Hematopoietic multipotent progenitor cell (in vitro differentiated cells): ENCODE data around the gene SETD1B. TPM values are rescaled to one million over a fixed set of nuclear protein-coding genes. Genes with fewer than 3 reads are reported as not detected.
"Not testable (repeated sequence)": the region's sequence is repeated elsewhere in the genome, so short reads cannot be mapped to it uniquely, and the experiment has no call there.

ENCODE experiments used
- DNase-seq, 3 donors: peaks; one replicate each; pipeline ENCODE4 v3.0.0-alpha.2; 2011 to 2015; ENCODE audit warnings: low read depth in 2 of 3, low spot score in 2 of 3
- total RNA-seq: library from RNA; depleted of rRNA; stranded (reverse); fragments of >200 nt; gene quantifications from one replicate; pipeline ENCODE4 v1.2.3, GENCODE V29; 2012

Gene SETD1B
- total RNA-seq, 1 donor, result 14.3 TPM

GRCh38 chr12:121779422-121779895, 24.4 kb upstream of the SETD1B start:
- DNase-seq, result no peak

GRCh38 chr12:121780429-121780828, 23.4 kb upstream of the SETD1B start:
- DNase-seq, result no peak

GRCh38 chr12:121781484-121781997, 22.3 kb upstream of the SETD1B start:
- no peak for DNase-seq

GRCh38 chr12:121781998-121782979, 21.5 kb upstream of the SETD1B start:
- DNase-seq, result peak in 2 of 3 donors; percentile 69 to 76

- no peak for DNase-seq
Measured at GRCh38 chr12:121783766-121784165, 20.0 kb upstream of the SETD1B start.

- no peak for DNase-seq
Measured at GRCh38 chr12:121784460-121784859, 19.3 kb upstream of the SETD1B start.

GRCh38 chr12:121786440-121786825, 17.4 kb upstream of the SETD1B start:
- no peak for DNase-seq

GRCh38 chr12:121787063-121788025, 16.5 kb upstream of the SETD1B start:
- DNase-seq, result no peak

GRCh38 chr12:121788176-121788818, 15.5 kb upstream of the SETD1B start:
- DNase-seq, result no peak

GRCh38 chr12:121789233-121789781, 14.5 kb upstream of the SETD1B start:
- peak in 2 of 3 donors; percentile 66 to 67 for DNase-seq

GRCh38 chr12:121789800-121790728, 13.7 kb upstream of the SETD1B start:
- peak; percentile 85 to 97 (median 94) for DNase-seq

- not testable (repeated sequence) for DNase-seq
Measured at GRCh38 chr12:121790785-121791184, 13.0 kb upstream of the SETD1B start.

- no peak for DNase-seq
Measured at GRCh38 chr12:121791671-121792551, 11.9 kb upstream of the SETD1B start.

GRCh38 chr12:121792607-121793439, 11.0 kb upstream of the SETD1B start:
- DNase-seq, result peak in 2 of 3 donors; percentile 67 to 72

- DNase-seq, result peak in 1 of 3 donors; percentile 31
Measured at GRCh38 chr12:121793440-121793837, 10.4 kb upstream of the SETD1B start, which contains the start of gene RHOF. RHOF (minus strand) TSS chr12:121793688; CDS start chr12:121793633, 55 bp downstream.

GRCh38 chr12:121793838-121794533, 9.8 kb upstream of the SETD1B start:
- peak; percentile 90 to 94 (median 94) for DNase-seq
